ENCODE results near the gene PRICKLE1. TPM values are rescaled to one million over a fixed set of nuclear protein-coding genes. Genes with fewer than 3 reads are reported as not detected.

PRICKLE1 gene
- total RNA-seq, 1 experiment from 2014 or later, result 34.6 TPM

- no peak for DNase-seq (ENCODE audit: extremely low read depth, low read depth)
These were observed 180.1 kb downstream of the PRICKLE1 start for GRCh38 chr12:42409471-42409870.

GRCh38 chr12:42407306-42407705 lies 182.2 kb downstream of the PRICKLE1 start:
- DNase-seq (ENCODE audit: extremely low read depth, low read depth), result no peak

Small RNAs within 50 kb of the gene (small RNA-seq; reads per million reads assigned to genes)
- 0 reads per million in 2 experiments for gene AC079600.1
- gene AC079600.2, result 0 reads per million in 2 experiments
- gene RF00019, result 0 reads per million in 2 experiments

All from NCI-H460 (cell line).